Glomerular visceral epithelial cell (primary cell): ENCODE measurements around the gene MARCHF11.

Experiments used
- DNase-seq: peaks from one replicate; pipeline ENCODE4 v3.0.0-alpha.2; 2016; ENCODE audit errors: extremely low spot score

MARCHF11 gene

GRCh38 chr5:16179511-16179935, at the start of gene MARCHF11:
Gene MARCHF11, minus strand, starts transcription at chr5:16179791. Its CDS starts 216 bp downstream, at chr5:16179575.
- no peak for DNase-seq

GRCh38 chr5:16225927-16226326, 46.3 kb upstream of the MARCHF11 start:
- no peak for DNase-seq

- no peak for DNase-seq
These were observed 12.7 kb upstream of the MARCHF11 start for GRCh38 chr5:16192311-16192710.

- no peak for DNase-seq
These were observed 1.1 kb upstream of the MARCHF11 start for GRCh38 chr5:16180789-16181082.

- DNase-seq = no peak
These were observed 571 bp upstream of the MARCHF11 start for GRCh38 chr5:16179936-16180788.

GRCh38 chr5:16178745-16179372, 732 bp downstream of the MARCHF11 start:
- peak; percentile 59 for DNase-seq

- no peak for DNase-seq
These were observed 10.0 kb downstream of the MARCHF11 start for GRCh38 chr5:16169550-16169949.

- peak; percentile 61 for DNase-seq
These were observed 18.9 kb downstream of the MARCHF11 start for GRCh38 chr5:16160706-16161105.

- DNase-seq = no peak
These were observed 20.0 kb downstream of the MARCHF11 start for GRCh38 chr5:16159636-16160035.

GRCh38 chr5:16156152-16156551, 23.4 kb downstream of the MARCHF11 start:
- no peak for DNase-seq

GRCh38 chr5:16152601-16153568, 26.7 kb downstream of the MARCHF11 start:
- DNase-seq = no peak

GRCh38 chr5:16149621-16150020, 30.0 kb downstream of the MARCHF11 start:
- DNase-seq = no peak

- DNase-seq = no peak
These were observed 32.3 kb downstream of the MARCHF11 start for GRCh38 chr5:16147179-16147900.

GRCh38 chr5:16144416-16144815, 35.2 kb downstream of the MARCHF11 start:
- DNase-seq = no peak

GRCh38 chr5:16143361-16144049, 36.1 kb downstream of the MARCHF11 start:
- DNase-seq = no peak

GRCh38 chr5:16140944-16141343, 38.6 kb downstream of the MARCHF11 start:
- DNase-seq = no peak

GRCh38 chr5:16140417-16140816, 39.2 kb downstream of the MARCHF11 start:
- no peak for DNase-seq

- no peak for DNase-seq
These were observed 42.4 kb downstream of the MARCHF11 start for GRCh38 chr5:16137177-16137576.

- DNase-seq = no peak
These were observed 44.1 kb downstream of the MARCHF11 start for GRCh38 chr5:16135506-16135905.

GRCh38 chr5:16135003-16135402, 44.6 kb downstream of the MARCHF11 start:
- no peak for DNase-seq

GRCh38 chr5:16134204-16134603, 45.4 kb downstream of the MARCHF11 start:
- DNase-seq = no peak
